GM21723 (cell line): ENCODE data around the gene CTNND2.

Experiments used
- ATAC-seq: cut with Tn5 transposase; IDR thresholded peaks from one replicate; pipeline ENCODE4 v1.9.1; 2021; ENCODE audit warnings: mild to moderate bottlenecking, moderate library complexity; ENCODE audit not compliant: unreplicated experiment

Gene CTNND2

GRCh38 chr5:11904265-11904906 lies at the start of gene CTNND2:
CTNND2 (minus strand) TSS chr5:11904446; CDS start chr5:11903853, 593 bp downstream.
- no peak for ATAC-seq

- ATAC-seq = no peak
Observed at GRCh38 chr5:11946317-11946716, 42.1 kb upstream of the CTNND2 start.

GRCh38 chr5:11941566-11941965 lies 37.3 kb upstream of the CTNND2 start:
- ATAC-seq = no peak

GRCh38 chr5:11931638-11932037 lies 27.4 kb upstream of the CTNND2 start:
- ATAC-seq = no peak

- ATAC-seq = no peak
Observed at GRCh38 chr5:11928909-11929308, 24.7 kb upstream of the CTNND2 start.

- no peak for ATAC-seq
Observed at GRCh38 chr5:11925701-11926100, 21.5 kb upstream of the CTNND2 start.

- no peak for ATAC-seq
Observed at GRCh38 chr5:11922394-11922793, 18.1 kb upstream of the CTNND2 start.

GRCh38 chr5:11918463-11919045 lies 14.3 kb upstream of the CTNND2 start:
- no peak for ATAC-seq

GRCh38 chr5:11909471-11909870 lies 5.2 kb upstream of the CTNND2 start:
- no peak for ATAC-seq

- no peak for ATAC-seq
Observed at GRCh38 chr5:11906497-11906896, 2.3 kb upstream of the CTNND2 start.

GRCh38 chr5:11905206-11905605 lies 960 bp upstream of the CTNND2 start:
- no peak for ATAC-seq

GRCh38 chr5:11903614-11904264 lies 507 bp downstream of the CTNND2 start:
- no peak for ATAC-seq

GRCh38 chr5:11903121-11903613 lies 1.1 kb downstream of the CTNND2 start:
- ATAC-seq = no peak

- no peak for ATAC-seq
Observed at GRCh38 chr5:11902201-11902619, 2.0 kb downstream of the CTNND2 start.

- no peak for ATAC-seq
Observed at GRCh38 chr5:11898787-11899186, 5.5 kb downstream of the CTNND2 start.

- no peak for ATAC-seq
Observed at GRCh38 chr5:11897781-11898180, 6.5 kb downstream of the CTNND2 start.

GRCh38 chr5:11894992-11895391 lies 9.3 kb downstream of the CTNND2 start:
- no peak for ATAC-seq

- ATAC-seq = no peak
Observed at GRCh38 chr5:11892832-11893231, 11.4 kb downstream of the CTNND2 start.

- ATAC-seq = no peak
Observed at GRCh38 chr5:11890777-11891176, 13.5 kb downstream of the CTNND2 start.

- ATAC-seq = no peak
Observed at GRCh38 chr5:11888221-11888620, 16.0 kb downstream of the CTNND2 start.

- ATAC-seq = no peak
Observed at GRCh38 chr5:11878814-11879213, 25.4 kb downstream of the CTNND2 start.

GRCh38 chr5:11873587-11873986 lies 30.7 kb downstream of the CTNND2 start:
- ATAC-seq = no peak
